HG02610 (cell line): ENCODE results near the gene LRRC8D.

Experiments
- ATAC-seq: cut with Tn5 transposase; IDR thresholded peaks from one replicate; pipeline ENCODE4 v1.9.1; 2021; ENCODE audit warnings: mild to moderate bottlenecking, moderate library complexity; ENCODE audit not compliant: unreplicated experiment

Gene LRRC8D

DNA sequence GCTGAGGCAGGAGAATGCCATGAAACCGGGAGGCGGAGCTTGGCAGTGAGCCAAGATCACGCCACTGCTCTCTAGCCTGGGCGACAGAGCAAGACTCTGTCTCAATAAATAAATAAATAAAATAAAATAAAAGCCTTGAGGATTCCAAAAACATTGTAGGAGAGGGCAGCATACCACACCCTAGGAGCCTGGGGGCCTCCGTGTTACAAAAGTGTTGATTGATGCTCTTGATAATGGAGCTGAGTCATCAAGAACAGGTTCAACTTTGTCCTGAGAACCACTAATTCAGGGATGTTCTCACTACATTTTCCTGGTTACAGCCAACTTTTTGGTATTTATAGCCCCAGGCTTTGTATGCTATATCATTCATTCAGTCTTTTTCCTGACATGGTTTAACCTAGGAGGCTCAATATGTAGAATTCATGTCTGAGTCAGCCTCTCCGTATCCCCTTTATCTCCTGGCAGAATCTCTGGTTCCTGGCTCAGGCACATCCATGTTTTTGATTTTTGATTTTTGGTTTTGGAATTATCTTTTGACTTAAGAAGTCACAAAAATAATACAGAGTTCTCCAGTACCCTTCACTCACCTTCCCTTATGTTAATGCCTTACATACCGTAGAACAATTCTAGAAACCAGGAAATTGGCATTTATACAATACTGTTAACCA lies 69.4 kb downstream of the LRRC8D start:
- no peak for ATAC-seq

DNA sequence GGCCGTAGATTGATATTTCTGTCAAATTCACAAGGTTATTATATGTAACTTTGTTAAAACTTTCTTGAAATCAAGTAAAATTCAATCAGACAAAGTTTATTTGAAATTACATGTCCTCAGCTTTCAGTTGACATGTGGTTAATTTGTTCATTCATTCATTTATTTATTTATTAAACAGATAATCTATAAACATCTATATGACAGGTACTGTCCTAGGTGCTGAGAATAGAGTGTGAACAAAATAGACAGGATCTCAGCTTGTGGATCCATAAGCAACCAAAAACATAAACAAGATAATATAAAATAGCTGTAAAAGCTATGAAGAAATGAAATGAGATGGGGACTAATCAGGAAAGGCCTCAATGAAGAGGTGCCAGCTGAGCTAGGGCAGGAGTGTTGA lies 72.0 kb downstream of the LRRC8D start:
- no peak for ATAC-seq

DNA sequence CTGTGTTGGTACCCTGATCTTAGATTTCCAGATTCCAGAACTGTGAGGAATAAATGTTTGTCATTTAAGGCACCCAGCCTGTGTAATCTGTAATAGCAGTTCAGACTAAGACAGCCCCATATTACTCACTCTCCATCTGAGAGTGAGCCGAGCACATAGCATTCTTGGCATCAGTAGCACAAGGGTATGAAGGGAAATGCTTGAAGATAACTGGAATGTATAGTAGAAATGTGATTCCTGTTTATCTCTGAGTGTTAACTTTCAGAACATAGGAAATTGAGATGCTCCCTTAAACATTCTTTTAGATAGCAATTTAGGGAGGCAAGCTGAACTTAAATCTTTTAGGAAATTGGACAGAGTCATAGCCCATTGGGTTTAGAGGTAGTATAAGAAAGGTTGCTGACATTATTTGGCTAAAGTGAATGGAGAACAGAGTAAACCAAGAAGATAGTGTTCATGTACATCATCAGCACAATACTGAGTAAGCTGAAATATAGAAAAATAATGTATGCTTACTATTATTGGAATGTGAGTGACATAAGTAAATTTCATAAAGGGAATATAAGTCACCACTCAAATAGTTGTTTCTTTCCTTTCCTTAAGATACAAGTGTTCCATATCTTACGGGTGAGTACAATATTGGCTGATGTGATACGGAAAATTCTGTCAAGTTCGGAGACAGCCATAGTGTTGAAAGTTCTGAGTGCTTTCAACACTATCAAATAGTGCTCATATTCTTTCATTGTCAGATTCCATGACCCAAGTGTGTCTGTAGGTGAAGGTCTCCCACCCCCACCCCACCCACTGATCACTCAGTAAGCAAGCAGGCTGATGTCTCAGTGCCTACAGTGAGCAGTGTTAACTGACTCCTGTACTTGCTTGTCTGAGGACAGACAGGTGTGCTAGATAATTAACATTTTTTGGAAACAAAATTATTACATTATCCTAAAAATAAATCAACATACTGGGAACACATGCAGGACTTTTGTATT lies 73.7 kb downstream of the LRRC8D start:
- no peak for ATAC-seq

DNA sequence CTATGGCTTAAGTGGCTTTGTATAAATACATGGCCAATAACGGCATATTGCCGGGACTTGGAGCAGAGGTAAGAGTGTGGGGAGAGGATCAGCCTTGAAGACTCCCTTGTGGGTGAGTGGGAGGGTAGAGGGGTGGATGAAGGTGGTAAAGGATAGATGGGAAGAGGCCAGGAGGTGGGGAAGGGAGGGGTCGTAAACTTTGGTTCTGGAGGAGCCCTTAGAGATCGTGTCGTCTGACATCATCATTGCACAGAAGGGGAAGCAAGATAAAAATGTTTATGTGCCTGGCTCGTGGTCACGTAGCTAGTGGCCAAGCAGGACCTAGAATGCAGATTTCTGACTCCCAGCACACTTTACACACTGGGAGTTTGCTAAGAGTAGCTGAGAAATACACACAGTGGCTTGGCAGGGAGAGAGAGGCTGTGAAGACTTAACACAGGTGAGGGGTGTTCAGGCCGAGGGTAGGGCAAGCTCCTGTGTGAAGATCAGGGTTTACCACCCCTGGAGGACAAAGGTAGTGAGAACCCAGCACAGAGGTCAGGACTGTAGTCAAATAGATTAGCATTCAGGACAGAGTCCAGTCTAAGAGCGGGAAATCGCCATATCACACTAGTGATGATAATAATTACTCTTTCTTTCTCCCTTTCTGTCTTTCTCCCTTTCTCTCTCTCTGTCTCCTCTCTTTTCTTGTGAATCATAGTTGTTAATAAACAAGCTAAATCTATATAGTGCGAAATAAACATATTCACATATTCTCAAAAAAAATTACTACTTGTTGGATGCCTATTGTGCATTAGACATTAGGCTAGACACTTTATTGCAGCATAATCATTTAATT lies 75.5 kb downstream of the LRRC8D start:
- no peak for ATAC-seq

DNA sequence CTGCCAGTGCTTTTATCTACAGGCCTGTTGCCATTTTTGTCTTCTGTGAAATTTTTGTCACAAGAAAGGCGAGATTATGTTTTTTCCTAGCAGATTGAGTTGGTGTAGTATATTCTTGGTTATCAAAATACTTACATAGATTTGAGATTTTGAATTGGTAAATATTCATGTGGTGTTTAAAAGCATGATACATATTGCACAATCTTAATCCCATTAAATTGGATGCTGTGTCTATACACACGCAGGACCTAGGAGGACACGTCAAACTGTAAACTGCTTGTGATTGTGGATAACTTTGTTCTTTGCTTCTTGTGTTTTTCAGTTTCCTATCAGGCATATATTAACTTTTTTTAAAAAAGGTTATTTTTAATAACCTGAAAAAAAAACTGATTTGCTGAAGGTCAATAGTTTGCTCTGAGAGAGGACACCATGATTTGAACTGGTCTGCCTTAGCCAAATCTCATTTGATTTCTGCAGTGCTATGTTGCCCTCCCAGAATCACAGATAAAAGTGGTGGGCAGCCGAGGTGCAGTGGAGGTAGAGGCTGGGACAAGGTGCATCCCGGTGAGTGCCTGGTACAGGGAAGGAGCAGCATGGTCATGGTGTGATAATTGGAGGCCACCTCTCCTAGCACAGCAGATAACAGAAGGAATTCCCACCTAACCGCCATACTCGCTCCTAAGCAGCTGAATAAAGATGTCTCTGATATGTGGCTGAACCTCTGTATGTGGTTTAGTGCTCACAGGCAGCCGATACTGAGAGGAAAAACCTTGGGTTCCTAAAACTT lies 76.7 kb downstream of the LRRC8D start:
- no peak for ATAC-seq

DNA sequence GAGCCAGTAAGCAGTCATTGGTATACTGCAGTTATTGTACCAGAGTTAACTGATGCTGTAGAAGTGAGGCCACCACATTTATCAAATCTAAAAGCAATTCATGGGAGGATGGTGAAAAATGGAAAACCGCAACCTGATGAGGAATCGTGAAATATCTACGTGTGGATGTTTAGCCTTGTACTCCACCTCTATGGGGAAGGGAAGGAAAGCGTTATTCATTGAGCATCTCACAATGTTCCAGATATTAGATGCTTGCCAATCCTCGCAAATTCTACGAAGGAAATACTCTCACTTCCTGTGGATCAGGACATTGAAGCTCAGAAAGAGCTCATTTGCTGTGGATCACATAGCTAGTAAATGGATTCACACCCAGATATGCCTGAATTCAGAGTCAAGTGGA lies 77.3 kb downstream of the LRRC8D start:
- ATAC-seq = no peak

DNA sequence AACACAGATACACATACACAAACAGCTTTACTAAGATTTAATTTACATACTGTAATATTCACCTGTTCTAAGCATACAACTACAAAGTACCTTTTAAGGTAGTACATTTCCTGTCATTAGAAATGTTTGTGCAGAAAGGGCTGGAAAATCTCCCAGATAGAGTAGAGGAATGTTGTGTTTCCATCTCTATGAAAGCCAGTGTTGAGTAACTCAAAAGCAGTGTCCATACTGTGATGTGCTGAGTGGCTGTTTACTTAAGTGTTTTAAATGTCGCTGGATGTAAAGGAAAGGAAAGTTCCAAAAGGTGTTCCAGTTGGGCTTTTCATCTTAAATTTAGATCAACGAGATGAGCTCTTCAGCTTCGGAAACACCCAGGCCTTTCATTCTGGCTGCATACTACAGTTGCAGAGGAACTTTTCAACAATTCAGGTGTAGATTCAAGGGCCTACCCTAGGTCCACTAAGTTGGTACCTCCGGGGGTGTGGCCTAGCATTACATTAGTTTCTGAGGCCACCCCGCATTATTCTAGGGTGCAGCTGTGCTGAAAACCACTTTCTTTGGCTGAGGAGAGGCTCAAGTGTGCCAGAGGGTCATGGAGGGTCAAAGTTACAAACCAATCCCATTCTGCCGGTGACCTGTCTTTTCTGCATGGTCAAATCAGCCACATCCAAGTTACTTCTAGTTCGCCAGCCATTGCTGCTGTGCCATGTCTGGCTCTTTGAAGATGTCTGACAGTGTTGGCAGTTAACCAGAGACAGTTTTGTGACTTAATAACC lies 78.1 kb downstream of the LRRC8D start:
- no peak for ATAC-seq

DNA sequence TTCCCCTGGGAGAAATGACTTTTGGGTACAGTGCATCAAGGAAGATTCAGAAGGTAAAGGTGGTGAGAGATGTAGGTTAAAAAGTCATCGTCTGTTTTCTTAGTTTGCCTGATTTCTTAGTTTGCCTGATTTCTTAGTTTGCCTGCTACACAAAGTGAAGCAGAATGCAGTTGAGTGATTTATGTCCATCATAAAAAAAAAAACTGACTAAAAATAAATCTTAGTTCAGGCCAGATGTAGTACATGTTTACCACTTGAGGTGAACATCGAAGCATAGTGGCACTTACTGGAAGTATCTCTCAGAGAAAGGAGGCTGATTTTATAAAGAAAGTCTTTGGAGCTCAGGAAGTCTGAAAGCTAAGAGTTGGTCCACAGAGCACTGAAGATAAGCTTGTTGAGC lies 79.5 kb downstream of the LRRC8D start:
- ATAC-seq = no peak

- ATAC-seq = no peak
Observed at GRCh38 chr1:89900791-89901708, 80.2 kb downstream of the LRRC8D start.

DNA sequence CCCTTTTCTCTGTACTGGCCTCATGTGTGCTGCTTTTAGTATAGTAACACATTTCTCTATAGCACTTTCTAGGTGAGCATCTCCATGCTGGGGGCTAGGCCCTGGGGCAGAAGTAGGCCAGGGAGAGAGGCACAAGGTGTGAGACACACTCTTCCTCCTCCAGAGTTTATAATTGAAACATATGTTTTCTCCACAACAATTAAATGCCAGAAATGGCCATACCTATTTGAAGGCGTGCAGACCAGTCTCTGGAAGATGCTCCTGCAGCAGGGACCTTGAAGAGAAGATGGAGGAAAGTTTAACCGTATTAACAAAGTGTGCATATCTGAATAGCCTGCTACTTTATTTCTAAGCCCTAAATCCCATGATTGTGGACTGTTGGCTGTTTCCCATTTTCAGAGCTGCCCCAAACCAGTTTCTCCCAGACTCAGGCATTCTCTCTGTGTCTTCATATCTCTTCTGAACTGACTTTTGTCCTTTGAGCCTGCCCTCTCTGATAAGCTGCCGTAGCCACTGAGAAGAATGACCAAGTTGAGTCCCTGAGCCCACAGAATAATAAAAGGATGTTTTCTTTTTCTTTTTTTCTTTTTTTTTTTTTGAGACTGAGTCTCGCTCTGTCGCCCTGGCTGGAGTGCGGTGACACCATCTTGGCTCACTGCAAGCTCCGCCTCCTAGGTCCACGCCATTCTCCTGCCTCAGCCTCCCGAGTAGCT lies 81.3 kb downstream of the LRRC8D start:
- ATAC-seq = no peak

DNA sequence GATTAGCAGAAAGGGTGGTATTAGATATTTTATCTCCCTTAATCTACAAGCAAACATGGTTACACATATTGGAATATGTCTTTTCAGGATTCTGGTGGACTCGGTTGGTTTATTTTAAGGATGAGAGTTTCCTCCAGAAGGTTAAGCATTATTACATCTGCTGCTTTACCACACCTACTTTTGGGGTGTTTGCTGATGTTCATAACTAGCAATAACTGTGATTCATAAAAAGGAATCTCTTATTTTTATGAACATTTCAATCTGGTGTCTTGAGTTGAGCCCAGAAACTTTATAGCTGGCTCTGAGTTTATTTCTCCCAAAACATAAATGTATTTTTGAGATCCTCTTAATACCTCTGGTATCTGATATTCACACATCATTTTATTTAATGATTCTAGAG lies 82.7 kb downstream of the LRRC8D start:
- ATAC-seq = no peak

- no peak for ATAC-seq
Observed at GRCh38 chr1:89904219-89904980, 83.6 kb downstream of the LRRC8D start.

DNA sequence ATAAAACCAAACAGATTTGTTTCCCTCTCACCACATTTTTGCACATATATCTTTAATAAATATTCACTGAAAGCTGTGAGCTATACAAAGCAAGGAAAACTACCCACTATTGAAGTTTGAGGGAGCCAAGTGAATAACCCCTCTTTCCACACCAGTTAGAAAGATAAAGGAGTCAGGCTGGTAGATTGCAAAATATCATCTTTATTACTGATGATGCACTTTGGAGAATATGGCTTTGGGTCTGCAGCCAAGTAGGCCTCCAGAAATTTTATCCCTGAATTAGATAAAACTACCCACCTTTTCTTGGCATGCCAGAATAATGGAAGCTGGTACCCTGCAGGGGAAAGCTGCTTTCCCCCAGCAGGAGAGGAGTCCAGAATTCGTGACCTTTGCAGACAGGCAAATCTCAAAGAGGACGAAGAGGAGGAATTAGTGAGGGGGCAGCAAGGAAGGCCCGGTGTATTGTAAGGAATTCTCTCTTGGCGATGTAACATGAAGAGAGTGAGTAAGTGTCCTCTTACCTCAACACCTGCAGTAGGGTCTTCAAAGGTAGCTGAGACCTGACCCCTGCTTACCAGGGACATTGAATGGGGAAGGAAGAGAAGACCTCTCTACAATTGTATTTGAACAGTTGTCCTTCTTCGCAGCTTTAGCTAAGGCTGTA lies 84.7 kb downstream of the LRRC8D start:
- ATAC-seq = no peak

DNA sequence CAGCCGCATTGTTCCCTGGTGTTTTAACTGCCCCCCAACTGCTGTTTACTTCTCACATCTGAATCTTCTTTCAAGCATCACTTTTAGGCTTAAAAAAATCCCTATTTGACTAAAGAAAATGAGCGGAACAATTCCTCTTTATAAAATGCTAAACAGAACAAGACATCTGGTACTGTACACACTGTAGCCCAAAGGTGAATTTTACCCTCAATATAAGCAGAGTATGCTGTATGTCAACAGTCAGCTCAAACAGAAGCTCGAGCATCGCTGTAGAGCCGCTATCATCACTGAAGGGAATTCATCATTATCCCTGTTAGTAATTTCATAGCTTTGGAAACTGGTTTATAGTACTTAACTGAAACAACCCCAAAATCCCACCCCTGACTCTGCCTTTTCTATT lies 85.3 kb downstream of the LRRC8D start:
- no peak for ATAC-seq

- ATAC-seq = no peak
Observed at GRCh38 chr1:89907727-89908212, 86.9 kb downstream of the LRRC8D start.

DNA sequence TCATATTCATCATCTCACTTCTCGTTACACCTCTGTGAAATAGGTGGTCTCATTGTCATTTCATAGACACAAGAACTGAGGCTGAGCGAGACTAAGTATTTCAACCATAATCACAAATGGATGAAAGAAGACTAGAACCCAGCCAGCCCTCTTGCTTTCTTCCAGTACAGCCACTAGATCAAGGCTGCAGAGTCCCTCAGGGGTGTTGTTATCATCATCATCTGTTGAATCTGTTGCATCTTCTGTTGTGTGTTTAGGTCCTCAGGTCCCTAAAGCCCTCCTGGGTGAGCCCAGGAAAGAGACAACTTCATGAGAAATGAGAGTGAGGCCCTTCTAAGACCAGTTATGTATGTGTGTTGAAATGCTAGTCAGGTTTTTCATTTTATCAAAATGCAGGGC lies 87.4 kb downstream of the LRRC8D start:
- ATAC-seq = no peak
